HFF-Myc (cell line): ENCODE results near the gene MYO3B.

ENCODE experiments used
- DNase-seq: peaks from one replicate; pipeline ENCODE4 v3.0.0-alpha.2; 2011; ENCODE audit warnings: low read depth; ENCODE audit errors: extremely low read depth
- H3K4me3 ChIP-seq: replicated peaks from 2 replicates; pipeline ENCODE4 v1.5.1; 2011; ENCODE audit warnings: low read depth, mild to moderate bottlenecking, control low read depth, low read length
- TF ChIP-seq, protein P1 (sequence below): IDR thresholded peaks from 2 replicates; pipeline ENCODE4 v1.5.1; 2012; ENCODE audit warnings: mild to moderate bottlenecking, low read depth, low read length, control low read depth; ENCODE audit errors: missing control alignments

MYO3B gene

DNA sequence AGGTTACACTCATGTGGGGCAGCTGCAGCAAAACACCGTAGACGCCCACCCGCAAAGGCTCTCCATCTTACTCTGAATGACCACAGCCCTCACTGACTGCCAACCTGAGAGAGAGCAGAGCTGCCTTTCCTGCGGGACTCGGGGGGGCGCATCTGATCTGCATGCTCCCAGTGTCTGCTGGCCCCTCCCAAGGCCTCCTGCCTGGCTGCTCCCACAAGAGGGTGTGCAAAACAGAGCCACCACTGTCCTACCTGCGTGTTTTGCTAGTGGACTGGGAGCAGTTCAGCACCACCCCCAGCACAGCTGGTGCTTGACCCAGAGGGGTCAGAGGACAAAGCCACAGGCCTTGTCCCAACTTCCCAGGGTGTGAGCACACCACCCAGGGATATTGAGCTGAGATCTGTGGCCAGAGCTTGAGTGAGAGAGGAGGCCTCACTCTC, 76.4 kb downstream of the MYO3B start:
- TF ChIP-seq, protein P1, sequence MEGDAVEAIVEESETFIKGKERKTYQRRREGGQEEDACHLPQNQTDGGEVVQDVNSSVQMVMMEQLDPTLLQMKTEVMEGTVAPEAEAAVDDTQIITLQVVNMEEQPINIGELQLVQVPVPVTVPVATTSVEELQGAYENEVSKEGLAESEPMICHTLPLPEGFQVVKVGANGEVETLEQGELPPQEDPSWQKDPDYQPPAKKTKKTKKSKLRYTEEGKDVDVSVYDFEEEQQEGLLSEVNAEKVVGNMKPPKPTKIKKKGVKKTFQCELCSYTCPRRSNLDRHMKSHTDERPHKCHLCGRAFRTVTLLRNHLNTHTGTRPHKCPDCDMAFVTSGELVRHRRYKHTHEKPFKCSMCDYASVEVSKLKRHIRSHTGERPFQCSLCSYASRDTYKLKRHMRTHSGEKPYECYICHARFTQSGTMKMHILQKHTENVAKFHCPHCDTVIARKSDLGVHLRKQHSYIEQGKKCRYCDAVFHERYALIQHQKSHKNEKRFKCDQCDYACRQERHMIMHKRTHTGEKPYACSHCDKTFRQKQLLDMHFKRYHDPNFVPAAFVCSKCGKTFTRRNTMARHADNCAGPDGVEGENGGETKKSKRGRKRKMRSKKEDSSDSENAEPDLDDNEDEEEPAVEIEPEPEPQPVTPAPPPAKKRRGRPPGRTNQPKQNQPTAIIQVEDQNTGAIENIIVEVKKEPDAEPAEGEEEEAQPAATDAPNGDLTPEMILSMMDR, result no peak
- no peak overlapping the region for H3K4me3 ChIP-seq
- no peak for DNase-seq

DNA sequence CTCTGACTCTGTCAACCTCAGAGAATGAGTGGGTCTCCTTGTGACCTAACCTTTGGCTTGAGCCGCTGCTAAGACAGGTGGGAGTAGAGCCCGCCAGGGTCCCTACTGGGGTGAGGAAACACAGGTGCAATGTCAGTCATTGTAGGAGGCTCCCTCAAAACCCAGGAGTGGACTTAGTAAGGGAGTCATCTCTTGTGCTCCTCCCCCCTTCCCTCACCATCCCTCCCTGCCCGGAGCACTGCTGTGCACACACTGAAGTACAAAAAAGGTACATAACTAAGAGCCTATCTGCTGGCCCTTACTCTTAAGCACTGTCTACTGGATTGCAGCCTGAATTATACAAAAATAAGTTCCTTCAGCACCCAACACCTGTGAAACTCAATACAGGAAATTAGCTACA, 77.2 kb downstream of the MYO3B start:
- H3K4me3 ChIP-seq, result no peak overlapping the region
- no peak for DNase-seq
- TF ChIP-seq, protein P1, result no peak

DNA sequence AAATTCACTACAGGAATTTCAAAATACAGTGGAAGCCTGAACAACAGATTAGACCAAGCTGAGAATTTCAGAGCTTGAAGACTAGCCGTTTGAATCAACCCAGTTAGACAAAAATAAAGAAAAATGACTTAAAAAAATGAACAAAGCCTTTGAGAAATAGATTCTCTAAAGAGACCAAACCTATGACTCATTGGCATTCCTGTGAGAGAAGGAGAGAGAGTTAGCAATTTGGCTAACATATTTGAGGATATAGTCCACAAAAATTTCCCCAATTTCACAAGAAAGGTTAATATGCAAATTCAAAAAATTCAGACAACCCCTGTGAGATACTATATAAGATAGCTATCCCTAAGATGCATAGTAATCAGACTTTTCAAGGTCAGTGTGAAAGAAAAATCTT, 78.0 kb downstream of the MYO3B start:
- TF ChIP-seq, protein P1, result no peak
- no peak for DNase-seq
- H3K4me3 ChIP-seq, result no peak overlapping the region

DNA sequence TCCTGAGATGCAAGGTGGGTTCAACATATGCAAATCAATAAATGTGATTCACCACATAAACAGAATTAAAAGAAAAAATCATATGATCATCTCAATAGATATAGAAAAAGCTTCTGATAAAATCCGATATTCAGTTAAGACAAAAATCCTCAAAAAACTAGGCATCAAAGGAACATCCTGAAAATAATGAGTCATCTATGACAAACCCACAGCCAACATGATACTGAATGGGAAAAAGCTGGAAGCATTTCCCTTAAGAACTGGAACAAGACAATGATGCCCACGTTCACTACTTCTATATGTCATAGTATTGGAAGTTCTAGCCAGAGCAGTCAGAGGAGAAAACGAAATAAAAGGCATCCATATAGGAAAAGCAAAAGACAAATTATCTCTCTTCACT, 80.4 kb downstream of the MYO3B start:
- H3K4me3 ChIP-seq, result no peak overlapping the region
- DNase-seq, result no peak
- TF ChIP-seq, protein P1, result no peak

DNA sequence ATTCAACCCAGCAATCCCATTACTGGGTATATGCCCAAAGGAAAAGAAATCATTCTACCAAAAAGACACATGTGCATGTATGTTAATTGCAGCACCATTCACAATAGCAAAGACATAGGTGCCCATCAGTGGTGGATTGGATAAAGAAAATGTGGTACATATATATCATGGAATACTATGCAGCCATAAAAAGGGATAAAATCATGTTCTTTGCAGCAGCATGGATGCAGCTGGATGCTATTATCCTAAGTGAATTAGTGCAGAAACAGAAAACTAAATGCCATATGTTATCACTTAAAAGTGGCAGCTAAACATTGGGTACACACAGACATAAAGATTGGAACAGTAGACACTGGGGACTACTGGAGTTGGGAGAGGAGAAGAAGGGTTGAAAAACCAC, 82.2 kb downstream of the MYO3B start:
- DNase-seq, result no peak
- TF ChIP-seq, protein P1, result no peak
- no peak overlapping the region for H3K4me3 ChIP-seq

DNA sequence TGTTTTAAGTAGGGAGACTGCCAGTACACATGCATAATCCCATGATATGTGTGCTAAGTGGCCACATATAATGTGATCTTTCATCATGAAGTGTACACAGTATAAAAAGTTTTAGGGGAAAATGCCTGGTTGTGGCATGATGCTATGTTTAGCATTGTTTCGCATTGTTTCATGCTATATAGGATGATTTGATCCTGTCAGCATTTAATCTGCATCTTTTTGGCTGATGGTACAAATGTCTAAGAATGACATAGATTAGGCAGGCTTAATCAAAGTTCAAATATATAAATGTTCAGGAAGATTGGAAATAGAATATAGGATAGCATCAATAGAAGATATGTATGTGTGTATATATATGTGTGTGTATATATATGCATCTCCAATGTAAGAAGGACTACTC, 83.6 kb downstream of the MYO3B start:
- TF ChIP-seq, protein P1, result no peak
- no peak overlapping the region for H3K4me3 ChIP-seq
- DNase-seq, result no peak

DNA sequence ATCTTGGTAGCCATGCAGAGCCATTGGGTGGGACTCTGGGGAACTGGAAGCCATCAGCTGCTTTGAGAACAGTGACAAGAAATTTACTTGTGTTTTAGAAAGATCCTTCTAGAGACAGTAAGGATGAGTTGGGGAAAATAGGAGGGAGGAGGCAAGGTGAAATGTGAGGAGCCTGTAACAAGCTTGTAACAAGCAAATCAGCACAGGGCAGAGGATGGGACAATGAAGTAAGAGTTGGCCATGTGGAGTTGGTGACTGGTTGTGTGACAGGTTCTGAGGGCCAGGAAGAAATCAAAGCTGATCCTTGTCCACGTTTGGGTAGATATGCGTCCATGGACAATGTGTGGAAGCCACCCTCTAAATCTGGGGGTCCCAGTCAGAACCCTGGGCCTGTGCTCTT, 84.4 kb downstream of the MYO3B start:
- no peak for DNase-seq
- H3K4me3 ChIP-seq, result no peak overlapping the region
- TF ChIP-seq, protein P1, result no peak
